HepG2 (cell line): Measurements from ENCODE around the gene AKT3.

Experiments
- ASH2L ChIP-seq: fragments of 300-600, 200-600 bp; sonication (generic); IDR thresholded peaks from 2 replicates; pipeline ENCODE4 v1.7.0; 2017; ENCODE audit warnings: low read depth, mild to moderate bottlenecking, moderate library complexity, mixed read lengths, low read length; ENCODE audit not compliant: insufficient read length
- CTCF ChIP-seq: sonication (generic); formaldehyde crosslinking; IDR thresholded peaks from 2 replicates; pipeline ENCODE4 v1.5.0; 2020; ENCODE audit warnings: mild to moderate bottlenecking, missing genetic modification reagents, moderate library complexity
- IKZF4 ChIP-seq: sonication (generic); formaldehyde crosslinking; IDR thresholded peaks from 2 replicates; pipeline ENCODE4 v1.5.1; 2020; ENCODE audit warnings: borderline replicate concordance, mild to moderate bottlenecking, low read depth, missing genetic modification reagents; ENCODE audit errors: not compliant biosample characterization
- ZBTB20 ChIP-seq: sonication (generic); formaldehyde crosslinking; IDR thresholded peaks from 2 replicates; pipeline ENCODE4 v1.8.1; 2023; ENCODE audit warnings: missing genetic modification reagents, low read depth, mild to moderate bottlenecking, borderline replicate concordance
- TF ChIP-seq, protein P1 (sequence below): sonication (generic); formaldehyde crosslinking; IDR thresholded peaks from 2 replicates; pipeline ENCODE4 v1.8.0; 2022; ENCODE audit warnings: mild to moderate bottlenecking, missing genetic modification reagents; ENCODE audit not compliant: insufficient replicate concordance

DNA sequence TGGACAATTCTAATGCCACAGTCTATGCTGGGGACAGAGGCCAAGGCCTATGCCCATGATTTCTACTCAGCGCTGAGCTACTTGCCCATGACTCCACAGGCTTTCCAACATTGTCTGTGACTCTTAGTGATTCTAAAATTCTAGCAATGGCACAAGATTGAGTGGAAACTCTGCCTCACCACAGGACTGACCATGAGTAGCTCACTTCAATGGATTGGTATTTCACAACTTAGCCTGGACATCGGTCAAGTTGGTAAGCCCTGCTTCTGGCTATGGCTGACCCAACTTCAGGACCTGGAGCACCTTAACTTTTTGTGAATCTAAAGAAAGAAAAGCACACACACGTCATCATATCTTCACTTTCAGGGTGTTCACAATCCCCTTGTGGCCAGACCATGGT is 339.1 kb downstream of the AKT3 start:
- TF ChIP-seq ZBTB20 (CRISPR knock-in tag) (no peak), ASH2L (no peak), IKZF4 (CRISPR knock-in tag) (no peak), CTCF (CRISPR knock-in tag) (no peak)
- TF ChIP-seq, protein P1, sequence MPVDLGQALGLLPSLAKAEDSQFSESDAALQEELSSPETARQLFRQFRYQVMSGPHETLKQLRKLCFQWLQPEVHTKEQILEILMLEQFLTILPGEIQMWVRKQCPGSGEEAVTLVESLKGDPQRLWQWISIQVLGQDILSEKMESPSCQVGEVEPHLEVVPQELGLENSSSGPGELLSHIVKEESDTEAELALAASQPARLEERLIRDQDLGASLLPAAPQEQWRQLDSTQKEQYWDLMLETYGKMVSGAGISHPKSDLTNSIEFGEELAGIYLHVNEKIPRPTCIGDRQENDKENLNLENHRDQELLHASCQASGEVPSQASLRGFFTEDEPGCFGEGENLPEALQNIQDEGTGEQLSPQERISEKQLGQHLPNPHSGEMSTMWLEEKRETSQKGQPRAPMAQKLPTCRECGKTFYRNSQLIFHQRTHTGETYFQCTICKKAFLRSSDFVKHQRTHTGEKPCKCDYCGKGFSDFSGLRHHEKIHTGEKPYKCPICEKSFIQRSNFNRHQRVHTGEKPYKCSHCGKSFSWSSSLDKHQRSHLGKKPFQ: no peak
